Measurements from ENCODE around the gene CDHR5. TPM values are rescaled to one million over a fixed set of nuclear protein-coding genes. Genes with fewer than 3 reads are reported as not detected.

Gene CDHR5
- total RNA-seq, 1 donor from 2014 or later, result 7.1 TPM

GRCh38 chr11:598005-598680, 26.6 kb downstream of the CDHR5 start:
- Mint-ChIP-seq H3K27ac (no peak overlapping the region), H3K4me1 (ENCODE audit: unreplicated experiment) (no peaks in the 10 kb centered on the region), H3K36me3 (peaks cover 7% of the 10 kb centered on the region), H3K27me3 (no peaks in the 10 kb centered on the region), H3K9me3 (no peaks in the 10 kb centered on the region), H3K4me3 (no peak overlapping the region)
- no peak for TF ChIP-seq CTCF (conservative IDR thresholded peaks at IDR 0.05)
- no peak for DNase-seq (ENCODE audit: extremely low spot score, unreplicated experiment)

- Mint-ChIP-seq H3K4me3 (no peak overlapping the region), H3K4me1 (ENCODE audit: unreplicated experiment) (no peaks in the 10 kb centered on the region), H3K27me3 (no peaks in the 10 kb centered on the region), H3K36me3 (peaks cover 10% of the 10 kb centered on the region), H3K27ac (no peak overlapping the region), H3K9me3 (no peaks in the 10 kb centered on the region)
- DNase-seq (ENCODE audit: extremely low spot score, unreplicated experiment), result no peak
- TF ChIP-seq CTCF (conservative IDR thresholded peaks at IDR 0.05), result peak; percentile 44
These were observed 27.5 kb downstream of the CDHR5 start for GRCh38 chr11:597166-597725.

GRCh38 chr11:596374-596773, 28.4 kb downstream of the CDHR5 start:
- H3K4me1 Mint-ChIP-seq (ENCODE audit: unreplicated experiment), result no peaks in the 10 kb centered on the region
- H3K9me3 Mint-ChIP-seq, result no peaks in the 10 kb centered on the region
- no peak for TF ChIP-seq CTCF (conservative IDR thresholded peaks at IDR 0.05)
- no peaks in the 10 kb centered on the region for H3K27me3 Mint-ChIP-seq
- H3K27ac Mint-ChIP-seq, result no peak overlapping the region
- H3K4me3 Mint-ChIP-seq, result no peak overlapping the region
- DNase-seq (ENCODE audit: extremely low spot score, unreplicated experiment), result no peak
- peaks cover 9% of the 10 kb centered on the region for H3K36me3 Mint-ChIP-seq

- Mint-ChIP-seq H3K9me3 (no peaks in the 10 kb centered on the region), H3K27me3 (no peaks in the 10 kb centered on the region)
These were observed 29.4 kb downstream of the CDHR5 start for GRCh38 chr11:595400-595799.

GRCh38 chr11:593347-593746, 31.4 kb downstream of the CDHR5 start:
- Mint-ChIP-seq H3K9me3 (no peaks in the 10 kb centered on the region), H3K4me1 (ENCODE audit: unreplicated experiment) (no peaks in the 10 kb centered on the region), H3K36me3 (peaks cover 13% of the 10 kb centered on the region), H3K27ac (no peak overlapping the region), H3K4me3 (no peak overlapping the region), H3K27me3 (no peaks in the 10 kb centered on the region)
- no peak for DNase-seq (ENCODE audit: extremely low spot score, unreplicated experiment)
- TF ChIP-seq CTCF (conservative IDR thresholded peaks at IDR 0.05), result no peak

More at GRCh38 chr11:595400-595799, 29.4 kb downstream of the CDHR5 start:
- no peak overlapping the region for H3K4me3 Mint-ChIP-seq
- DNase-seq (ENCODE audit: extremely low spot score, unreplicated experiment), result no peak
- H3K4me1 Mint-ChIP-seq (ENCODE audit: unreplicated experiment), result no peaks in the 10 kb centered on the region
- no peak for TF ChIP-seq CTCF (conservative IDR thresholded peaks at IDR 0.05)
- H3K27ac Mint-ChIP-seq, result no peak overlapping the region
- H3K36me3 Mint-ChIP-seq, result peaks cover 7% of the 10 kb centered on the region

Data from type B pancreatic cell (in vitro differentiated cells).